ENCODE data around the gene HSD11B2. TPM values are rescaled to one million over a fixed set of nuclear protein-coding genes. Genes with fewer than 3 reads are reported as not detected.

Gene HSD11B2
- total and polyA plus RNA-seq, 2 of the 4 experiments (the other 2 are of a cell fraction), result 0.26 TPM; not detected in 1

DNA sequence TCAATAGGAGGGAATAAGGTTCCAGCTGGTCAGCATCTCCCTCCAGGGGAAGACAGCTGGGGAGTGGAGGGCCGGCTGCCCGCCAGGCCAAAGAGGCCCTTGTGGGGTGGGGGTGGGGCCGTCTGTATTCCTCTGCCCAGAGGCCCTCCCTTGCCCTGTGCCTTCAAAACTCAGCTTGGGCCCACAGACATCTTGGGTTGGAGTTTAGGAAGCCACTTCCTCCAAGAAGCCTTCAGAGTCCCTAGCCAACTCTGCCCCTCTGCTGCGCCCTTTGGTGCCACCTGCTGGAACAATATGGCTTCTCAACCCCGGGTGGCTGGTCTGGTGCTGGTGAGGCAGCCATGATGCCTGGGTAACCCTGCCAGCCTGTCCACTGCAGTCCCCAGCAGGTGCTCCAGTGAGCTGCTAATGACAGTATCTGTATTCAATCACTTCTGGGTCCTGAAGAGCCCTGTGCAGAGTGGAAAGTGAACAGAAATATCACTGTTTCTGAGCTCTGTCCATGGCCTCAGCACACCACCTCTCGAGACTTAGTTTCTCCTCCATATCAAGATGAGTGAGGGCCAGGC is 16.7 kb downstream of the HSD11B2 start (continued):
- TF ChIP-seq NFE2L2 (IDR thresholded peaks at IDR 0.05; ENCODE audit: low read depth, low read length), result no peak

DNA sequence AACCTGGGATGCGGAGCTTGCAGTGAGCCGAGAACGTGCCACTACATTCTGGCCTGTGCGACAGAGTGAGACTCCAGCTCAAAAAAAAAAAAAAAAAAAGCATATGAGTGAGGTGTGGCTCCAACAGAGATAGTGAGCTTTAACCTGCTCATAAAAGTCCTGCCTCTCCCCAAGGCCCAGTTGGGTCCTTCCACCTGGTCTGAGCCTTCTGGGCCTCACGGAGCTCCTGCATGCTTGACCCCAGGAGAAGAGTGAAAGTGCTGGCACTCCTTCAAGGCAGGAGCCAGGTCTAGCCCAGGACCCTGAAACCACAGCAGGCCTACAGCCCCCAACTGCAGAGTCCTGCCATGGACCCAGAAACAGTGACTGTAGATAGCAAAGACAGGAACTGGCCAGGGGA is 17.7 kb downstream of the HSD11B2 start:
- H4K91ac ChIP-seq (ENCODE audit: insufficient read depth, low read depth, low read length), result no peak overlapping the region
- ChIA-PET POLR2A (ENCODE audit: unreplicated experiment) (interaction anchor here (0.6 kb wide), 1 partner anchor 25 kb away, joined by 4 read pairs; no protein-coding TSS in a partner anchor), CTCF (interaction anchor here (0.8 to 1.9 kb wide), 2 partner anchors 17 to 188 kb away, joined by 3 to 7 read pairs; no protein-coding TSS in a partner anchor)
- no peak overlapping the region for H2BK120ac ChIP-seq (ENCODE audit: low read depth, low read length)
- intact Hi-C loops (cut with micrococcal nuclease) (no loop called here), dilution Hi-C loops (cut with HindIII; ENCODE audit: low sequenced_read_pairs, unreplicated experiment) (no loop called here), in situ Hi-C loops (cut with MboI; ENCODE audit: low sequenced_read_pairs) (no loop called here)
- peaks cover 32% of the 10 kb centered on the region for H3K4me1 ChIP-seq (ENCODE audit: control insufficient read depth, insufficient read depth, low read length)
- peaks cover 63% of the 10 kb centered on the region for H4K20me1 ChIP-seq (ENCODE audit: insufficient read depth, low read length)
- H3K9ac ChIP-seq (ENCODE audit: low read depth, low read length), result no peak overlapping the region
- H3K27ac ChIP-seq (ENCODE audit: insufficient read depth, low read length), result no peak overlapping the region
- no peak overlapping the region for H2BK20ac ChIP-seq (ENCODE audit: low read depth, low read length)
- TF ChIP-seq RCOR1 (IDR thresholded peaks at IDR 0.05; ENCODE audit: insufficient replicate concordance, low read length) (no peak), BHLHE40 (IDR thresholded peaks at IDR 0.05; ENCODE audit: low read depth, low read length) (no peak), CHD1 (IDR thresholded peaks at IDR 0.05; ENCODE audit: low read depth, low read length) (no peak), RAD21 (IDR thresholded peaks at IDR 0.05; ENCODE audit: low read length) (no peak)
- peaks cover 7 to 54% of the 10 kb centered on the region in 2 experiments for H3K79me1 ChIP-seq (ENCODE audit: low read depth in 1 of 2, low read length in 2 of 2)
- H3K18ac ChIP-seq (ENCODE audit: low read depth, low read length), result no peak overlapping the region
- H3K36me3 ChIP-seq (ENCODE audit: control insufficient read depth, insufficient read depth, low read length), result peaks cover 20% of the 10 kb centered on the region; the same call in 1 of the 2 replicates
- BruUV-seq (replicated peaks), result no TSS peak
- H2AK9ac ChIP-seq (replicated peaks; ENCODE audit: low read depth, low read length, poor library complexity), result no peak overlapping the region
- H3K9me1 ChIP-seq (ENCODE audit: insufficient read depth, low read length), result peaks cover 11% of the 10 kb centered on the region; the same call in 1 of the 2 replicates
- no peak for DNase-seq
- no peak overlapping the region for H3K56ac ChIP-seq (ENCODE audit: extremely low read depth, insufficient read depth, low read length)
- H4K5ac ChIP-seq (ENCODE audit: low read depth, low read length), result no peak overlapping the region
- H4K8ac ChIP-seq (ENCODE audit: low read depth in 2 of 2, low read length in 2 of 2), result no peak overlapping the region
- H3K23ac ChIP-seq (ENCODE audit: low read depth, low read length), result no peak overlapping the region
- no peaks in the 10 kb centered on the region for H3K27me3 ChIP-seq (ENCODE audit: control insufficient read depth, insufficient read depth, low read length)
- H3K4me2 ChIP-seq (ENCODE audit: low read depth, low read length), result no peak overlapping the region
- no peak overlapping the region for H3K14ac ChIP-seq (replicated peaks; ENCODE audit: low read depth, low read length)
- H2AFZ ChIP-seq (replicated peaks; ENCODE audit: low read length, poor library complexity), result no peak overlapping the region
- no peak overlapping the region for H3K4ac ChIP-seq (ENCODE audit: low read depth, low read length)
- no CpG with 5 or more reads among the region's 5 CpGs for WGBS, 2 experiments (ENCODE audit: extremely low coverage in 2 of 2, insufficient read length in 1 of 2)
- no peak for ATAC-seq (ENCODE audit: low read depth)
- no peak overlapping the region for H2BK5ac ChIP-seq (ENCODE audit: low read depth, low read length, poor library complexity, severe bottlenecking)
- H2BK15ac ChIP-seq (ENCODE audit: low read depth, low read length), result no peak overlapping the region
- H2AK5ac ChIP-seq (ENCODE audit: low read depth, low read length), result no peak overlapping the region
- no peak overlapping the region for H3K4me3 ChIP-seq (ENCODE audit: insufficient read depth, low read depth, low read length)
- no peaks in the 10 kb centered on the region for H3K9me3 ChIP-seq (ENCODE audit: control insufficient read depth, insufficient read depth, low read length)

Measured in IMR-90 (cell line).